Measurements from ENCODE around the gene LAMA3. TPM values are rescaled to one million over a fixed set of nuclear protein-coding genes. Genes with fewer than 3 reads are reported as not detected.

The LAMA3 gene
- total RNA-seq, 4 donors from 2014 or later = 16.9 to 57.5 (median 48.3) TPM

DNA sequence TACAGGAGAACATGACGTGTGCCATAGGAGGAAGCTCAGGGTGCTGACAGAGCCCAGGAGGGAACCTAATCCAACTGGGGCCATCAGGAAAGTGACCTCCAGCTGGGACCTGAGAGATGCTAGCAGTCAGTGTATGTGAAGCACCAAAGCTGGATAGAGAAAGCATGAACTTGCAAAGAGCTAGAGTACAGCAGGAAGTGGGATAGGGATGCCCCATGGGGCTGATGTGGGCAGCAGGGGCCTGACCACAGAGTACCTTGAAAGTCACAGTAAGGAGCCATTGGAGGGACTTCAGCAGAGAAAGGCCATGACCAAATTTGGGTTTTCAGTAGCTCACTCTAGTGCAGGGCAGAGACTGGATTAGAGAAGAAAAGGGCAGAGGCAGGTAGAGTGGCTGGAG is 233.7 kb downstream of the LAMA3 start:
- ATAC-seq (ENCODE audit: low FRiP score) (no peak), DNase-seq (ENCODE audit: low spot score) (no peak)
- no peak for TF ChIP-seq CTCF (IDR thresholded peaks at IDR 0.05)

DNA sequence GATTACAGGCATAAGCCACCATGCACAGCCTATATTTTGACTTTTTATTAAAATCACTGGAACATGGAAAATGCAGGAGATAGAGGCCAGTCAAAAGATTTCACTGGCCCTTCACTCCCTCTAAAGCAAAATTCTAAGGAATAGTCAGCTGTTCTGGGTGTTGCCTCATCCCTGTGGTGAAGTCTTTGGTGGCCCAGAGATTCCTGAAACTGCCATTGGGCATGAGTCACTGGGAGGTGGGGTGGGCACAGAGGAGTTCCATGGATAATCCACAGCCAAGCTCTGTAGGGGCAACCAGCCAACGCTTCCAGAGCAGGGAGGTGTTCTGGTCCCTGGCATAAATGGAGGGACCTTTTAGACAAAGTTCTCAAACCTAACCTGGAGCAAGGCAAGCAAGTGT is 235.6 kb downstream of the LAMA3 start:
- ATAC-seq (ENCODE audit: low FRiP score) (no peak), DNase-seq (ENCODE audit: low spot score) (no peak)
- no peak for TF ChIP-seq CTCF (IDR thresholded peaks at IDR 0.05)

DNA sequence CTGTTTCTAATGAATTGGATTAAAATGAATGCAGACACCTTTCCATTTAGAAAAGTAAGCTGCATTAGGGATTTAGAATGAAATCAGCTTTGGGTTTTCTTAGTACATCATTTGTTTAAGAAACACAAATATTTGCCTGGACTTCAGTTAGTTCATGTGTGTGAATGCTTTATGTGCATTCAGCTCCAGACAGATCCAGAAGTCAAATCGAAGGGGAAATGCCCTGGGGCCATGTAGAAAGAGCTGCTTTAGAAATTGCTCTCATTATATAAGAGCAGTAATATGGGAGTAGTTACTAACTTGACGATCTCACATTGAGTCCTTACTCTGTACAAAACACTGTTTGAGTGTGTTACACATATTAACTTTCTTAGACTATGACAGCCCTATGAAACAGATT is 237.3 kb downstream of the LAMA3 start:
- DNase-seq (ENCODE audit: low spot score) (no peak), ATAC-seq (ENCODE audit: low FRiP score) (no peak)
- TF ChIP-seq CTCF (IDR thresholded peaks at IDR 0.05) = no peak

DNA sequence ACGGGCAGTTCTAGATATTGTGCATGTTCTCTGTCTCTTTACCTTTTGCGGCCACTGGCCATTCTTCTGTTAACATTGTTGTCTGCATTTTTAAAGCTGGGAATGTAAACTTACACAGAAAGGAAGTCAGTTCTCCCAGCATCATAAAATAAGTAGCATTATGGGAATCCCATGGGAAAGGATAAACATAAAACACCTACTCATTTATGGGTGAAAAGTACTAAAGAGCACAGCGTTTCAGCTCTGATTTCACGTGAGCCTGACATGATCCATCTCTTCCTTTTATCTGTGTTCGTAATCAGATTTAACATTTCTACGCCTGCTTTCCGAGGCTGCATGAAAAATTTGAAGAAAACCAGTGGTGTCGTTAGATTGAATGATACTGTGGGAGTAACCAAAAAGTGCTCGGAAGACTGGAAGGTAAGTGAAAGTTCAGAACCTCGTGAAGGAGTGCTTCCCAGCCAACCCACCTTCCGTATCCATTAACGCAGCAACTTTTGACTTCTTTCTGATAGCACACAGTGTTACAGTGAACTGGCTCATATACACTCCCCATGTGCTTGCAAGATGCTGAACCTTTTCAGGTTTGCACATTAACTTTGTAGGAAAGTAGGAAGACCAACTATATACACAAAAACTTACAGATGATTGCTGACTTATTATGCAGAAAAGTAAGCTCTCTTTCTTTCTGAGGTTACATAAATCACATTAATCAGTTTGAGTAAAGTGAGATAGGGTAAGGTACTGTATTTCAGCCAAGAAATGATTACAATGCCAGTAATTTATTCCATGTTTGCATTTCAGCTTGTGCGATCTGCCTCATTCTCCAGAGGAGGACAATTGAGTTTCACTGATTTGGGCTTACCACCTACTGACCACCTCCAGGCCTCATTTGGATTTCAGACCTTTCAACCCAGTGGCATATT is 238.8 kb downstream of the LAMA3 start:
- ATAC-seq (ENCODE audit: low FRiP score) = no peak
- no peak for TF ChIP-seq CTCF (IDR thresholded peaks at IDR 0.05)
- no peak for DNase-seq (ENCODE audit: low spot score)

GRCh38 chr18:23929362-23929930 is 240.2 kb downstream of the LAMA3 start:
- ATAC-seq (ENCODE audit: low FRiP score) (no peak), DNase-seq (ENCODE audit: low spot score) (no peak)
- no peak for TF ChIP-seq CTCF (IDR thresholded peaks at IDR 0.05)

- DNase-seq (ENCODE audit: low spot score) (no peak), ATAC-seq (ENCODE audit: low FRiP score) (no peak)
- TF ChIP-seq CTCF (IDR thresholded peaks at IDR 0.05) = no peak
Measured at GRCh38 chr18:23930002-23930401, 240.7 kb downstream of the LAMA3 start.

Measured in omental fat pad (tissue), 4 donors.